ENCODE measurements around the gene NDUFC2. TPM values are rescaled to one million over a fixed set of nuclear protein-coding genes. Genes with fewer than 3 reads are reported as not detected.

NDUFC2 gene
- total and polyA plus RNA-seq, 2 donors from 2014 or later: 166 to 457 TPM

DNA sequence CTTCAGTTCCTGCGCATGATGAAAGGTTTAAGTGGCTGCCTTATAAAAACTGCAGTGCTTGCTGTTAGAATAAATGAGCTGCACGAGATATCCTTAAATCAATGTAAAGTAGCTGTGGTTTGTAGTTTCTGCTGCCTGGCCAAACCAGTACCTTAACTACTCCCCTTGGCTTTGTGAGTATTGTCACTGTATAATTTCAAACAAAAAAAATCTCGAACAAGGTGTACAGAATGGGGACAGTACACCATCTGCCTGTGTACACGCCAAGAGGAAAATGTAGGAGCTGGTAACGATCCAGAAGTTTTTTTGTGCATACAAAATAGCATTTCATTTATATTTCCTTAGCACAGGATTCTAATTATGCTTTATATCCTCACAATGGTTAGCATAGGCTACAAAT, 20.6 kb upstream of the NDUFC2 start:
- Histone ChIP-seq H3K4me1 (ENCODE audit: control insufficient read depth in 2 of 3, insufficient read depth in 2 of 3, low read depth in 1 of 3, low read length in 3 of 3) (no peaks in the 10 kb centered on the region), H3K9ac (ENCODE audit: low read length in 3 of 3) (no peak overlapping the region), H3K27me3 (ENCODE audit: control insufficient read depth, insufficient read depth, low read length) (no peaks in the 10 kb centered on the region), H3K9me3 (ENCODE audit: control insufficient read depth in 2 of 3, insufficient read depth in 1 of 3, low read length in 3 of 3) (no peaks in the 10 kb centered on the region), H3K36me3 (ENCODE audit: control insufficient read depth in 2 of 3, insufficient read depth in 3 of 3, low read length in 3 of 3) (peaks cover 0 to 14% (median 4%) of the 10 kb centered on the region in 3 donors), H3K4me3 (ENCODE audit: low read length in 3 of 3) (no peak overlapping the region), H3K27ac (ENCODE audit: low read depth in 2 of 2, low read length in 2 of 2) (no peak overlapping the region)
- intact Hi-C loops (cut with DNase I): no loop called here
- no peak for FAIRE-seq
- no peak for DNase-seq
- TF ChIP-seq, protein P1, sequence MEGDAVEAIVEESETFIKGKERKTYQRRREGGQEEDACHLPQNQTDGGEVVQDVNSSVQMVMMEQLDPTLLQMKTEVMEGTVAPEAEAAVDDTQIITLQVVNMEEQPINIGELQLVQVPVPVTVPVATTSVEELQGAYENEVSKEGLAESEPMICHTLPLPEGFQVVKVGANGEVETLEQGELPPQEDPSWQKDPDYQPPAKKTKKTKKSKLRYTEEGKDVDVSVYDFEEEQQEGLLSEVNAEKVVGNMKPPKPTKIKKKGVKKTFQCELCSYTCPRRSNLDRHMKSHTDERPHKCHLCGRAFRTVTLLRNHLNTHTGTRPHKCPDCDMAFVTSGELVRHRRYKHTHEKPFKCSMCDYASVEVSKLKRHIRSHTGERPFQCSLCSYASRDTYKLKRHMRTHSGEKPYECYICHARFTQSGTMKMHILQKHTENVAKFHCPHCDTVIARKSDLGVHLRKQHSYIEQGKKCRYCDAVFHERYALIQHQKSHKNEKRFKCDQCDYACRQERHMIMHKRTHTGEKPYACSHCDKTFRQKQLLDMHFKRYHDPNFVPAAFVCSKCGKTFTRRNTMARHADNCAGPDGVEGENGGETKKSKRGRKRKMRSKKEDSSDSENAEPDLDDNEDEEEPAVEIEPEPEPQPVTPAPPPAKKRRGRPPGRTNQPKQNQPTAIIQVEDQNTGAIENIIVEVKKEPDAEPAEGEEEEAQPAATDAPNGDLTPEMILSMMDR (IDR thresholded peaks at IDR 0.05; ENCODE audit: borderline replicate concordance, extremely low read depth, insufficient read depth): no peak

DNA sequence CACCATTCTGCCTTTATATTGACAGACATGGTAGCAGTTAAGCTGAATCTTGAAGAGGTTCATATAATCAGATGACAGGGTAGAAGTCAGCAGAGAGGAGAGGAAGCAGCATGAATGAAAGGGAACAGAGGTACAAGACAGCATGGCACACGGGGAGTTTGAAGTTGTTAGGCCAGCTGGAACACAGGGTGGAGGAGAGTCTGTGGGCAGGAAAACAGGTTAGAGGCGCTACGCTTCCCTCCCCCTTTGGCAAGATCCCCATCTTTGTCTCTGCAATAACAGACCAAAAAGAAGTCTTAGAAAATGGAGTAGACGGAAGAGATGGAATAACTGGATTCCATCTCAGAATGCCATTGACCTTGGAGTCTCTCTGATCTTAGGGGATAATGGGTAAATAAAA, 20.0 kb upstream of the NDUFC2 start:
- no peaks in the 10 kb centered on the region for H3K4me1 ChIP-seq (ENCODE audit: control insufficient read depth in 2 of 3, insufficient read depth in 2 of 3, low read depth in 1 of 3, low read length in 3 of 3)
- no peak overlapping the region for H3K9ac ChIP-seq (ENCODE audit: low read length in 3 of 3)
- TF ChIP-seq, protein P1 (IDR thresholded peaks at IDR 0.05; ENCODE audit: borderline replicate concordance, extremely low read depth, insufficient read depth): no peak
- FAIRE-seq: no peak
- DNase-seq: no peak
- no peak overlapping the region for H3K27ac ChIP-seq (ENCODE audit: low read depth in 2 of 2, low read length in 2 of 2)
- H3K4me3 ChIP-seq (ENCODE audit: low read length in 3 of 3): no peak overlapping the region
- H3K9me3 ChIP-seq (ENCODE audit: control insufficient read depth in 2 of 3, insufficient read depth in 1 of 3, low read length in 3 of 3): no peaks in the 10 kb centered on the region
- H3K27me3 ChIP-seq (ENCODE audit: control insufficient read depth, insufficient read depth, low read length): no peaks in the 10 kb centered on the region
- H3K36me3 ChIP-seq (ENCODE audit: control insufficient read depth in 2 of 3, insufficient read depth in 3 of 3, low read length in 3 of 3): peaks cover 0 to 14% (median 4%) of the 10 kb centered on the region in 3 donors
- intact Hi-C loops (cut with DNase I): no loop called here

DNA sequence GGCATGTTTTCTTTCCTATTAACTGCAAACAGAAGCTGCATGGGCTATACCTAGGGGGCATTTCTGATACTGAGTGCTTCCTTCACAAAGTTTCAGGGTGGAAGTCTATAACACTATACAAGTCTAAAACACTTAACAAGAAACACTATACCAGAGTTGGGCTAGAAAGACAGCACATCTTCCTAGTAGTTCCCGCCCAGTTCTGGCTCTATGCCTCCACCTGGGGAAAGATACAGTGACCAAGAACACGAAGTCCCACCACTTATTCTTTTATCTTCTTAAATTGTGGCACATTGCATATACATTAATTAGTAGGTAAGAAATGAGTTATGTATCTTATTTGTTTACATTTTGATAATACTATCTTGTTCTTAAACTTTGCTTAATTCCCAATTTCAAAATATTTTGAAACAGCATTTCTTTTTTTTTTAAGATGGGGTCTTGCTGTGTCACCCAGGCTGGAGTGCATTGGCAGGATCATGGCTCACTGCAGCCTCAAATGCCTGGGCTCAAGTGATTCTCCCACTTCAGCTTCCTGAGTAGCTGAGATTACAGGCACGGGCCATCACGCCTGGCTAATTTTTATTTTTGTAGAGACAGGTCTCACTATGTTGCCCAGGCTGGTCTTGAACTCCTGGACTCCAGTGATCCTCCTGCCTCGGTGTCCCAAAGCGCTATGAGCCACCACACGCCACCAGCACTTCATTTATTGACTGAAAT, 18.2 kb upstream of the NDUFC2 start:
- no peaks in the 10 kb centered on the region for H3K27me3 ChIP-seq (ENCODE audit: control insufficient read depth, insufficient read depth, low read length)
- H3K27ac ChIP-seq (ENCODE audit: low read depth in 2 of 2, low read length in 2 of 2): no peak overlapping the region
- DNase-seq: no peak
- H3K9me3 ChIP-seq (ENCODE audit: control insufficient read depth in 2 of 3, insufficient read depth in 1 of 3, low read length in 3 of 3): no peaks in the 10 kb centered on the region
- no peak for FAIRE-seq
- H3K4me3 ChIP-seq (ENCODE audit: low read length in 3 of 3): no peak overlapping the region
- intact Hi-C loops (cut with DNase I): no loop called here
- H3K4me1 ChIP-seq (ENCODE audit: control insufficient read depth in 2 of 3, insufficient read depth in 2 of 3, low read depth in 1 of 3, low read length in 3 of 3): no peaks in the 10 kb centered on the region
- TF ChIP-seq, protein P1 (IDR thresholded peaks at IDR 0.05; ENCODE audit: borderline replicate concordance, extremely low read depth, insufficient read depth): no peak
- peaks cover 0 to 14% (median 6%) of the 10 kb centered on the region in 3 donors for H3K36me3 ChIP-seq (ENCODE audit: control insufficient read depth in 2 of 3, insufficient read depth in 3 of 3, low read length in 3 of 3)
- no peak overlapping the region for H3K9ac ChIP-seq (ENCODE audit: low read length in 3 of 3)
